Peyer's patch (tissue), 4 donors: ENCODE data around the gene SPDYE6. TPM values are rescaled to one million over a fixed set of nuclear protein-coding genes. Genes with fewer than 3 reads are reported as not detected.

Experiments
- DNase-seq, 3 donors: peaks; one replicate each; pipeline ENCODE4 v3.0.0-alpha.2; 2017 to 2019
- H3K27ac ChIP-seq, 4 donors: fragments of 200-600 bp; sonication (generic); one replicate each; pipeline ENCODE4 v1.5.1; 2016 to 2019
- H3K27me3 ChIP-seq, 2 donors: fragments of 200-600 bp; sonication (generic); one replicate each; pipeline ENCODE4 v1.5.1; 2019
- H3K36me3 ChIP-seq, 3 donors: fragments of 200-600 bp; sonication (generic); one replicate each; pipeline ENCODE4 v1.5.1; 2016 to 2019
- H3K4me1 ChIP-seq, 4 donors: fragments of 200-600 bp; sonication (generic); one replicate each; pipeline ENCODE4 v1.5.1; 2016 to 2019
- H3K4me3 ChIP-seq, 4 donors: fragments of 200-600 bp; sonication (generic); 1 replicate in 3 of 4; 2 replicates in 1 of 4; pipeline ENCODE4 v1.5.1; 2016 to 2019; ENCODE audit warnings: mild to moderate bottlenecking in 1 of 4
- H3K9me3 ChIP-seq, 4 donors: fragments of 200-600 bp; sonication (generic); one replicate each; pipeline ENCODE4 v1.5.1; 2016 to 2019; ENCODE audit warnings: mild to moderate bottlenecking in 1 of 4
- CTCF ChIP-seq, 6 experiments: fragments of 450-650 bp in 4 of 6; fragments of 200-600 bp in 2 of 6; sonication (generic) in 1 of 6; IDR thresholded peaks; one replicate each; pipeline ENCODE4 v1.5.1; 2017 to 2019; ENCODE audit warnings: antibody characterized with exemption in 6 of 6, mild to moderate bottlenecking in 3 of 6, moderate library complexity in 1 of 6
- POLR2A ChIP-seq, 2 donors: fragments of 450-650 bp; IDR thresholded peaks; one replicate each; pipeline ENCODE4 v1.5.1; 2017; ENCODE audit warnings: antibody characterized with exemption in 2 of 2, mild to moderate bottlenecking in 2 of 2, moderate library complexity in 2 of 2
- total RNA-seq, 4 donors: library from RNA; depleted of rRNA; stranded (reverse); fragments of >200 nt; gene quantifications; one replicate each; pipeline ENCODE4 v1.1.0, GENCODE V29; 2016

Gene SPDYE6
- total RNA-seq, 4 donors from 2014 or later, result not detected

GRCh38 chr7:102313997-102314780 lies 42.1 kb downstream of the SPDYE6 start:
- Histone ChIP-seq H3K27ac (no peak overlapping the region), H3K36me3 (peaks cover 0 to 3% (median 0%) of the 10 kb centered on the region in 3 donors), H3K9me3 (no peaks in the 10 kb centered on the region), H3K27me3 (no peaks in the 10 kb centered on the region), H3K4me1 (no peaks in the 10 kb centered on the region), H3K4me3 (no peak overlapping the region)
- DNase-seq, result no peak
- TF ChIP-seq POLR2A (IDR thresholded peaks at IDR 0.05) (no peak), CTCF (IDR thresholded peaks at IDR 0.05) (no peak)

GRCh38 chr7:102312317-102312716 lies 43.9 kb downstream of the SPDYE6 start:
- H3K27me3 ChIP-seq, result no peaks in the 10 kb centered on the region
- H3K36me3 ChIP-seq, result no peaks in the 10 kb centered on the region
- H3K9me3 ChIP-seq, result no peaks in the 10 kb centered on the region
- H3K4me1 ChIP-seq, result peaks cover 0 to 8% (median 4%) of the 10 kb centered on the region in 4 donors
- TF ChIP-seq POLR2A (IDR thresholded peaks at IDR 0.05) (no peak), CTCF (IDR thresholded peaks at IDR 0.05) (no peak)
- H3K27ac ChIP-seq, result no peak overlapping the region
- no peak for DNase-seq
- no peak overlapping the region for H3K4me3 ChIP-seq

- TF ChIP-seq POLR2A (IDR thresholded peaks at IDR 0.05), result no peak
- TF ChIP-seq CTCF (IDR thresholded peaks at IDR 0.05), result no peak
- no peaks in the 10 kb centered on the region for H3K9me3 ChIP-seq
- no peak for DNase-seq
Observed at GRCh38 chr7:102310414-102310815, 45.8 kb downstream of the SPDYE6 start.

GRCh38 chr7:102306916-102307677 lies 49.1 kb downstream of the SPDYE6 start:
- peak; percentile 71 to 94 (median 90) for DNase-seq
- Histone ChIP-seq H3K4me1 (peaks cover 0 to 27% (median 19%) of the 10 kb centered on the region in 4 donors), H3K36me3 (no peaks in the 10 kb centered on the region), H3K27ac (peak overlapping the region in 3 of 4 donors; percentile 39 to 76 (median 65)), H3K27me3 (no peaks in the 10 kb centered on the region), H3K9me3 (no peaks in the 10 kb centered on the region), H3K4me3 (peak overlapping the region; percentile 9 to 42 (median 33))
- no peak for TF ChIP-seq POLR2A (IDR thresholded peaks at IDR 0.05)
- no peak for TF ChIP-seq CTCF (IDR thresholded peaks at IDR 0.05)

More at GRCh38 chr7:102310414-102310815, 45.8 kb downstream of the SPDYE6 start:
- Histone ChIP-seq H3K27ac (no peak overlapping the region), H3K4me3 (no peak overlapping the region), H3K36me3 (no peaks in the 10 kb centered on the region), H3K27me3 (no peaks in the 10 kb centered on the region), H3K4me1 (peaks cover 0 to 15% (median 10%) of the 10 kb centered on the region in 4 donors)

GRCh38 chr7:102305414-102306268 lies 50.6 kb downstream of the SPDYE6 start:
- H3K27ac ChIP-seq, result peak overlapping the region in 2 of 4 donors; percentile 65 to 76
- TF ChIP-seq CTCF (IDR thresholded peaks at IDR 0.05), result no peak
- no peak for TF ChIP-seq POLR2A (IDR thresholded peaks at IDR 0.05)
- H3K36me3 ChIP-seq, result no peaks in the 10 kb centered on the region
- no peak overlapping the region for H3K4me3 ChIP-seq
- no peaks in the 10 kb centered on the region for H3K9me3 ChIP-seq
- H3K4me1 ChIP-seq, result peaks cover 0 to 27% (median 19%) of the 10 kb centered on the region in 4 donors
- H3K27me3 ChIP-seq, result no peaks in the 10 kb centered on the region
- peak in 2 of 3 donors; percentile 56 to 63 for DNase-seq
